ENCODE data around the gene MSI2. TPM values are rescaled to one million over a fixed set of nuclear protein-coding genes. Genes with fewer than 3 reads are reported as not detected.

Gene MSI2
- total RNA-seq, 1 donor from 2014 or later, result 75.5 TPM

DNA sequence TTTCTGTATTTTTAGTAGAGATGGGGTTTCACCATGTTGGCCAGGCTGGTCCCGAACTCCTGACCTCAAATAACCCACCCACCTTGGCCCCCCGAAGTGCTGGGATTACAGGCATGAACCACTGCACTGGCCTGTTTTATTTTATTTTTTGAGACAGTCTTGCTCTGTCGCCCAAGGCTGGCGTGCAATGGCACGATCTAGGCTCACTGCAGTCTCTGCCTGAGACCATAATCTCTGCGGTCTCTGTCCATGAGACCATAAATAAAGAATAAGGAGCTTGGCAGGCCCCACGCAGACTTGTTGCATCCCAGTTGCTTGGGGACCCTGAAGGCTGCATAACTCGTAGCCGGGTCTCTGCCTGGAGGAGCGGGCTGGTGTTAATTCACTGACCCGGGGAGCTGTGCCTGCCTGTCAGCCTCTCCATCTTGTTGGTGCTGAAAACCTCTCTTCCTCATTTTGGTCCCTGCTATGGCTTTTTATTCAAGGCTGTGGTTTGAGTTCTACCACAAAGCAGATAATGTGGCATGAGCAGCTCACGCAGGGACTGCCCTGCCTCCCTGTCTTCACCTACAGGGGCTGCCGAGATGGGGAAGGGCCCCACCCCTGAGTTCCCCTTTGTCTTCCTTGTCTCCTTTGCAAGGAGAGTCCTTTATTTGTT is 82.1 kb downstream of the MSI2 start:
- Mint-ChIP-seq H3K9me3 (ENCODE audit: unreplicated experiment) (no peaks in the 10 kb centered on the region), H3K36me3 (ENCODE audit: unreplicated experiment) (peaks cover 4% of the 10 kb centered on the region), H3K27ac (ENCODE audit: unreplicated experiment) (no peak overlapping the region), H3K27me3 (ENCODE audit: unreplicated experiment) (no peaks in the 10 kb centered on the region), H3K4me1 (ENCODE audit: unreplicated experiment) (peaks cover 4% of the 10 kb centered on the region), H3K4me3 (ENCODE audit: unreplicated experiment) (no peak overlapping the region)
- TF ChIP-seq, protein P1, sequence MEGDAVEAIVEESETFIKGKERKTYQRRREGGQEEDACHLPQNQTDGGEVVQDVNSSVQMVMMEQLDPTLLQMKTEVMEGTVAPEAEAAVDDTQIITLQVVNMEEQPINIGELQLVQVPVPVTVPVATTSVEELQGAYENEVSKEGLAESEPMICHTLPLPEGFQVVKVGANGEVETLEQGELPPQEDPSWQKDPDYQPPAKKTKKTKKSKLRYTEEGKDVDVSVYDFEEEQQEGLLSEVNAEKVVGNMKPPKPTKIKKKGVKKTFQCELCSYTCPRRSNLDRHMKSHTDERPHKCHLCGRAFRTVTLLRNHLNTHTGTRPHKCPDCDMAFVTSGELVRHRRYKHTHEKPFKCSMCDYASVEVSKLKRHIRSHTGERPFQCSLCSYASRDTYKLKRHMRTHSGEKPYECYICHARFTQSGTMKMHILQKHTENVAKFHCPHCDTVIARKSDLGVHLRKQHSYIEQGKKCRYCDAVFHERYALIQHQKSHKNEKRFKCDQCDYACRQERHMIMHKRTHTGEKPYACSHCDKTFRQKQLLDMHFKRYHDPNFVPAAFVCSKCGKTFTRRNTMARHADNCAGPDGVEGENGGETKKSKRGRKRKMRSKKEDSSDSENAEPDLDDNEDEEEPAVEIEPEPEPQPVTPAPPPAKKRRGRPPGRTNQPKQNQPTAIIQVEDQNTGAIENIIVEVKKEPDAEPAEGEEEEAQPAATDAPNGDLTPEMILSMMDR (IDR thresholded peaks at IDR 0.05), result no peak
- no peak for DNase-seq (ENCODE audit: extremely low spot score, unreplicated experiment)

DNA sequence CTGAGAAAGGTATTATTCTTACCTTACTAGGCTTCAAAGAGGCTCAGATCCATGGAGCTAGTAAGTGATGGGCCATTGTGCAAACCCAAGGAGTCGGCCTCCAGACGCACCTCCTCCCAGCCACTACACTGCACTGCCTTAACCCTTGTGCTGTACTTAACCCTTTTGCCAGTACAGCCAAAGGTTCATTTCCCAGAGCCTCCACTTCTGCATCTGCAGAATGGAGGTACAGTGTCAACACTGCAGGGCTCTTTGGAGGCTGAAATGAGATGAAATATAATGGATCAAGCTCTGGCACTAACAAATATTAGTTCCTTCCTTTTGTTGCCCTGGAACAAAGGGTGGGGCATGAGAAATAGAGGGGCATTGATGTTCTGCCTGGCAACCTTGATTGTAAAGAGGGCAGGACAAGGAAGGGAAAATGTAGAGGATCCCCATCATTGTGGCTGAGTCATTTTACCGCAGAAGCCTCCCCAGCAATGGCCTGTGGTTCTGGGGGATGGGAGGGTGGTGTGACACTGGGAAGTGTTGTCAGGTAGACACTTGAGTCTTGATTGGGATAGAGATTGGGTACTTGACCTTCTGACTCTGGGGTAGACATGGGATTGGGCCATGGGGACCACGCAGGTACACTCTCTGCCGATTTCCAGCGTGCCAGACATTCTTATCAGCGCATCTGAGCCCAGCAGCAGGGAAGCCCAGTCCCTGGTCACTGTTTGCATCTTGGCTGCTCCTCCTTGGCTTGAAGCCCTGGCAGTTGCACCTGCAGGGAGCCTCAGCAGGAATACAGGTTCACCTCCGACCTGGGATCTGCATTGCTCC is 84.0 kb downstream of the MSI2 start:
- peaks cover 4% of the 10 kb centered on the region for H3K36me3 Mint-ChIP-seq (ENCODE audit: unreplicated experiment)
- no peaks in the 10 kb centered on the region for H3K9me3 Mint-ChIP-seq (ENCODE audit: unreplicated experiment)
- DNase-seq (ENCODE audit: extremely low spot score, unreplicated experiment), result no peak
- no peaks in the 10 kb centered on the region for H3K27me3 Mint-ChIP-seq (ENCODE audit: unreplicated experiment)
- TF ChIP-seq, protein P1 (IDR thresholded peaks at IDR 0.05), result no peak
- peaks cover 4% of the 10 kb centered on the region for H3K4me1 Mint-ChIP-seq (ENCODE audit: unreplicated experiment)
- no peak overlapping the region for H3K4me3 Mint-ChIP-seq (ENCODE audit: unreplicated experiment)
- no peak overlapping the region for H3K27ac Mint-ChIP-seq (ENCODE audit: unreplicated experiment)

DNA sequence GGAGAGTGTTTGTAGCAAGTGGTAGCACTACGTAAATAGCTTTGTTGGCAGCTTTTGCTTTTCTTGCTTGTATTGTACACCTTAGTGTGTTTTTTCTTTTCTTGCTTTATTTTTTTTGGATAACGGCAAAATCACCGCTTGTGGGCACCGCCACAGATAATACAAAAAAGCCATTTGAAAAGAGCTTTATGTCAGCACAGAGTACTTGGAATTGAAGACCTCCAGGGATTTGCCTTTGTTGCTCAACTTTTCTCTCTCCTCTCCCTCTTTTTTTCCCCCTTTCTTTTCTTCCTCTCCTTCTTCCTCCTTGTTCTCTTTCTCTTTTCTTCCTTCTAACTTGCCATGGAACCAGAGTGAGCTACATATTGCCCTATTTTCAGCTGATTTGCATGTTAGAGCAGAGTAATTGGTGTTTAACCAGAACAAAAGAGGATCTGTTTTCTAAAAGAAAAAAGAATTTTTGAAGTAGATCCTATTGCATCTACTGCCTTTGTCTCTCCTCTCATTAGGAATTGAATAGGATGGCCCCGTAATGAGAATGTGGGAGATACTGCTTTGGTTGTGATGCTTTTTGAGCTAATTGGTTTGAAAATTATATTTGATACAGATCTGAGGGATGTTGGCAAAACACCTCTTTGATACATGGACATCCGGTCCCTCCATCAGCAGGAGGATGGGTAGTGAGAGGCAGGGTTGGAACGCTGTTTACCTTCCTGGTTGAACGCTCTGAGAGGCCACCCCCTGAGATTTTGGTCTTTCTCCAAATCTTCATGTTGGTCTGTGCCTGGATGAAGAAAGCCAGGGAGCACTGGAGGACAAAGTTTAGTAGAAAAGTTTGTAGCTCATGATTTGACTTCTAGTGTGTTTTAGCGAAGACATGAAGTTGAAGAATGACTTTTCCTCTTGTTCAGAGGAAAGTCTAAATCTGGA is 85.6 kb downstream of the MSI2 start:
- H3K4me1 Mint-ChIP-seq (ENCODE audit: unreplicated experiment), result peaks cover 4% of the 10 kb centered on the region
- TF ChIP-seq, protein P1 (IDR thresholded peaks at IDR 0.05), result no peak
- no peaks in the 10 kb centered on the region for H3K9me3 Mint-ChIP-seq (ENCODE audit: unreplicated experiment)
- H3K27me3 Mint-ChIP-seq (ENCODE audit: unreplicated experiment), result no peaks in the 10 kb centered on the region
- no peak overlapping the region for H3K4me3 Mint-ChIP-seq (ENCODE audit: unreplicated experiment)
- H3K27ac Mint-ChIP-seq (ENCODE audit: unreplicated experiment), result no peak overlapping the region
- no peak for DNase-seq (ENCODE audit: extremely low spot score, unreplicated experiment)
- H3K36me3 Mint-ChIP-seq (ENCODE audit: unreplicated experiment), result peaks cover 4% of the 10 kb centered on the region

DNA sequence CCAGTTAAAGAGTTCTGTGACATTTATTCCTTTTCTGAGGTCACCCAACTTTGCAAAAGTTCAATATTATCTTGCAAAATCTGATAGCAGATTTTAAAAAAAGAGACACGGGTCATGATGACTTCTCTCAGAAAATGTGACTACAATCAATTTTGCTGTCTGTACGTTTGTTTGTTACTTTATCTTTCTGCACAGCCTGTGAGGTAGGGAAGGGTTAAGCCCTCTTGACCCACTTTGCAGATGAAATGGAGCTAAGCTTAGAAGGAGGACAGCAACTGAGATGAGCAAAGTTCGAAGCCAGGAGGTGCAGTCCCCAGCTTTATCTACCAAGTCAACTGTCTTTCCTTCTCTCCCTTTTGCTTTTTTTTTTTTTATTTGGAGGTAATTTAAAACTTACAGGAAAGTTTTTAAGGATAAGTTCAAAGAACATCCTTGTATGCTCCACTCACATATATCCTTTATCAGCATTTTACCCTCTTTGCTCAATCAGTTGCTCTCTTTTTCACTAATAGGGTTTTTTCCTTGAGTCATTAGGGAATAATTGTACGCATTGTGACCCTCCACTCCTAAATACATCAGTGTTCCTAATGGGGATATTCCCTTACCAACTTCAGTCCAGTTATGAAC is 86.8 kb downstream of the MSI2 start:
- H3K27me3 Mint-ChIP-seq (ENCODE audit: unreplicated experiment), result no peaks in the 10 kb centered on the region
- H3K4me3 Mint-ChIP-seq (ENCODE audit: unreplicated experiment), result no peak overlapping the region
- no peak for DNase-seq (ENCODE audit: extremely low spot score, unreplicated experiment)
- peaks cover 4% of the 10 kb centered on the region for H3K4me1 Mint-ChIP-seq (ENCODE audit: unreplicated experiment)
- peaks cover 10% of the 10 kb centered on the region for H3K36me3 Mint-ChIP-seq (ENCODE audit: unreplicated experiment)
- no peak overlapping the region for H3K27ac Mint-ChIP-seq (ENCODE audit: unreplicated experiment)
- TF ChIP-seq, protein P1 (IDR thresholded peaks at IDR 0.05), result no peak
- no peaks in the 10 kb centered on the region for H3K9me3 Mint-ChIP-seq (ENCODE audit: unreplicated experiment)

Data from osteocyte (in vitro differentiated cells).